ENCODE measurements around the gene BMF. TPM values are rescaled to one million over a fixed set of nuclear protein-coding genes. Genes with fewer than 3 reads are reported as not detected.
A peak's percentile ranks its signal among the peaks of the same experiment; 100 is the strongest.

BMF gene
- total and polyA plus RNA-seq, 4 donors: 0.63 to 10.2 (median 4.0) TPM

GRCh38 chr15:40069178-40070165, 39.2 kb downstream of the BMF start:
- Histone ChIP-seq H3K36me3 (ENCODE audit: control insufficient read depth in 4 of 4, insufficient read depth in 3 of 4, low read depth in 1 of 4, low read length in 3 of 4) (no peaks in the 10 kb centered on the region), H3K27me3 (ENCODE audit: control insufficient read depth in 4 of 4, insufficient read depth in 4 of 4, low read length in 3 of 4) (no peaks in the 10 kb centered on the region), H3K9ac (ENCODE audit: low read depth in 1 of 2, low read length in 2 of 2) (no peak overlapping the region), H3K27ac (ENCODE audit: low read depth in 1 of 2, low read length in 2 of 2) (peak overlapping the region; percentile 22 to 56), H3K9me3 (ENCODE audit: control insufficient read depth in 4 of 4, low read length in 3 of 4) (no peaks in the 10 kb centered on the region), H3K4me1 (ENCODE audit: control insufficient read depth in 4 of 4, insufficient read depth in 4 of 4, low read length in 3 of 4) (peaks cover 11 to 19% (median 18%) of the 10 kb centered on the region in 4 donors), H3K4me3 (ENCODE audit: low read depth in 1 of 3, low read length in 3 of 3) (no peak overlapping the region)
- DNase-seq (ENCODE audit: low spot score): peak; percentile 42
- TF ChIP-seq SP1 (IDR thresholded peaks at IDR 0.05) (peak; percentile 74), RAD21 (IDR thresholded peaks at IDR 0.05) (peak; percentile 56 to 72), YY1 (IDR thresholded peaks at IDR 0.05) (peak; percentile 64), HNF4A (conservative IDR thresholded peaks at IDR 0.05) (peak; percentile 65 to 87), JUND (IDR thresholded peaks at IDR 0.05) (peak in 1 of 2 donors; percentile 63), TAF1 (conservative IDR thresholded peaks at IDR 0.05) (no peak), NR2F2 (IDR thresholded peaks at IDR 0.05) (peak; percentile 50), GABPA (IDR thresholded peaks at IDR 0.05 in 1 of 2, conservative IDR thresholded peaks at IDR 0.05 in 1 of 2) (peak in 1 of 2 donors; percentile 49), FOXA2 (IDR thresholded peaks at IDR 0.05) (peak; percentile 47), EGR1 (IDR thresholded peaks at IDR 0.05; ENCODE audit: low read depth in 2 of 2) (peak in 1 of 2 donors; percentile 64), RXRA (IDR thresholded peaks at IDR 0.05) (peak; percentile 86 to 95), FOXA1 (IDR thresholded peaks at IDR 0.05) (peak; percentile 82), MAX (IDR thresholded peaks at IDR 0.05) (peak; percentile 80)
- TF ChIP-seq, protein P1, sequence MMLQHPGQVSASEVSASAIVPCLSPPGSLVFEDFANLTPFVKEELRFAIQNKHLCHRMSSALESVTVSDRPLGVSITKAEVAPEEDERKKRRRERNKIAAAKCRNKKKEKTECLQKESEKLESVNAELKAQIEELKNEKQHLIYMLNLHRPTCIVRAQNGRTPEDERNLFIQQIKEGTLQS (IDR thresholded peaks at IDR 0.05): no peak
- TF ChIP-seq, protein P2, sequence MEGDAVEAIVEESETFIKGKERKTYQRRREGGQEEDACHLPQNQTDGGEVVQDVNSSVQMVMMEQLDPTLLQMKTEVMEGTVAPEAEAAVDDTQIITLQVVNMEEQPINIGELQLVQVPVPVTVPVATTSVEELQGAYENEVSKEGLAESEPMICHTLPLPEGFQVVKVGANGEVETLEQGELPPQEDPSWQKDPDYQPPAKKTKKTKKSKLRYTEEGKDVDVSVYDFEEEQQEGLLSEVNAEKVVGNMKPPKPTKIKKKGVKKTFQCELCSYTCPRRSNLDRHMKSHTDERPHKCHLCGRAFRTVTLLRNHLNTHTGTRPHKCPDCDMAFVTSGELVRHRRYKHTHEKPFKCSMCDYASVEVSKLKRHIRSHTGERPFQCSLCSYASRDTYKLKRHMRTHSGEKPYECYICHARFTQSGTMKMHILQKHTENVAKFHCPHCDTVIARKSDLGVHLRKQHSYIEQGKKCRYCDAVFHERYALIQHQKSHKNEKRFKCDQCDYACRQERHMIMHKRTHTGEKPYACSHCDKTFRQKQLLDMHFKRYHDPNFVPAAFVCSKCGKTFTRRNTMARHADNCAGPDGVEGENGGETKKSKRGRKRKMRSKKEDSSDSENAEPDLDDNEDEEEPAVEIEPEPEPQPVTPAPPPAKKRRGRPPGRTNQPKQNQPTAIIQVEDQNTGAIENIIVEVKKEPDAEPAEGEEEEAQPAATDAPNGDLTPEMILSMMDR (IDR thresholded peaks at IDR 0.05; ENCODE audit: low read depth, low read length, missing input control): no peak
- TF ChIP-seq, protein P3, sequence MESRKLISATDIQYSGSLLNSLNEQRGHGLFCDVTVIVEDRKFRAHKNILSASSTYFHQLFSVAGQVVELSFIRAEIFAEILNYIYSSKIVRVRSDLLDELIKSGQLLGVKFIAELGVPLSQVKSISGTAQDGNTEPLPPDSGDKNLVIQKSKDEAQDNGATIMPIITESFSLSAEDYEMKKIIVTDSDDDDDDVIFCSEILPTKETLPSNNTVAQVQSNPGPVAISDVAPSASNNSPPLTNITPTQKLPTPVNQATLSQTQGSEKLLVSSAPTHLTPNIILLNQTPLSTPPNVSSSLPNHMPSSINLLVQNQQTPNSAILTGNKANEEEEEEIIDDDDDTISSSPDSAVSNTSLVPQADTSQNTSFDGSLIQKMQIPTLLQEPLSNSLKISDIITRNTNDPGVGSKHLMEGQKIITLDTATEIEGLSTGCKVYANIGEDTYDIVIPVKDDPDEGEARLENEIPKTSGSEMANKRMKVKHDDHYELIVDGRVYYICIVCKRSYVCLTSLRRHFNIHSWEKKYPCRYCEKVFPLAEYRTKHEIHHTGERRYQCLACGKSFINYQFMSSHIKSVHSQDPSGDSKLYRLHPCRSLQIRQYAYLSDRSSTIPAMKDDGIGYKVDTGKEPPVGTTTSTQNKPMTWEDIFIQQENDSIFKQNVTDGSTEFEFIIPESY (IDR thresholded peaks at IDR 0.05): peak; percentile 98
- 35% methylated on average over 32 of the region's 32 CpGs for WGBS

- H3K9me3 ChIP-seq (ENCODE audit: control insufficient read depth in 4 of 4, low read length in 3 of 4): no peaks in the 10 kb centered on the region
- H3K4me1 ChIP-seq (ENCODE audit: control insufficient read depth in 4 of 4, insufficient read depth in 4 of 4, low read length in 3 of 4): peaks cover 11 to 19% (median 18%) of the 10 kb centered on the region in 4 donors
- TF ChIP-seq RXRA (IDR thresholded peaks at IDR 0.05) (no peak), HNF4A (conservative IDR thresholded peaks at IDR 0.05) (peak in 1 of 2 donors; percentile 6)
- no peak overlapping the region for H3K27ac ChIP-seq (ENCODE audit: low read depth in 1 of 2, low read length in 2 of 2)
- DNase-seq (ENCODE audit: low spot score): no peak
- WGBS: 69% methylated on average over 6 of the region's 6 CpGs
- no peaks in the 10 kb centered on the region for H3K27me3 ChIP-seq (ENCODE audit: control insufficient read depth in 4 of 4, insufficient read depth in 4 of 4, low read length in 3 of 4)
- H3K4me3 ChIP-seq (ENCODE audit: low read depth in 1 of 3, low read length in 3 of 3): no peak overlapping the region
- no peak overlapping the region for H3K9ac ChIP-seq (ENCODE audit: low read depth in 1 of 2, low read length in 2 of 2)
- no peaks in the 10 kb centered on the region for H3K36me3 ChIP-seq (ENCODE audit: control insufficient read depth in 4 of 4, insufficient read depth in 3 of 4, low read depth in 1 of 4, low read length in 3 of 4)
Measured at GRCh38 chr15:40067921-40068624, 40.6 kb downstream of the BMF start.
